ENCODE measurements around the gene BCKDK.
"Not testable (repeated sequence)": the region's sequence is repeated elsewhere in the genome, so short reads cannot be mapped to it uniquely, and the experiment has no call there.

BCKDK gene

DNA sequence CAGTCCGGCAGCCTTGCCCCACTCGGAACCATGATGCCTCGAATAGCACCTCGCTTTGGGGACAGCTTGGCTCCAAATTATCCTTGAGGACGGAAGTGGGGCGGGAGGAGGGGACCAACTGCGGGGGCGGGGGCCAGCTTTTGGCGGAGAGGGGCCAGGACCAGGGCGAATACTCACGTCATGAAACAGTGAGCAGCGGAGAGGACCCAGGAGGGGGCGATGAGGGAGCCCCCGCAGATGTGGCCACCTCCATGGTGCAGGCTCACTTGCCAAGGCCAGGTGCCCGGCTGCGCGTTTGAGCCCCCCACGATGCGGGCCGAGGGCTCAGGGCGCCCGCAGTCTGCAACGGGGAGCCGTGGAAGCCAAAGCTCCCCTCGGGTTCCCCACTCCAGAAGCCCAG lies 40.7 kb downstream of the BCKDK start:
- TF ChIP-seq, protein P1, sequence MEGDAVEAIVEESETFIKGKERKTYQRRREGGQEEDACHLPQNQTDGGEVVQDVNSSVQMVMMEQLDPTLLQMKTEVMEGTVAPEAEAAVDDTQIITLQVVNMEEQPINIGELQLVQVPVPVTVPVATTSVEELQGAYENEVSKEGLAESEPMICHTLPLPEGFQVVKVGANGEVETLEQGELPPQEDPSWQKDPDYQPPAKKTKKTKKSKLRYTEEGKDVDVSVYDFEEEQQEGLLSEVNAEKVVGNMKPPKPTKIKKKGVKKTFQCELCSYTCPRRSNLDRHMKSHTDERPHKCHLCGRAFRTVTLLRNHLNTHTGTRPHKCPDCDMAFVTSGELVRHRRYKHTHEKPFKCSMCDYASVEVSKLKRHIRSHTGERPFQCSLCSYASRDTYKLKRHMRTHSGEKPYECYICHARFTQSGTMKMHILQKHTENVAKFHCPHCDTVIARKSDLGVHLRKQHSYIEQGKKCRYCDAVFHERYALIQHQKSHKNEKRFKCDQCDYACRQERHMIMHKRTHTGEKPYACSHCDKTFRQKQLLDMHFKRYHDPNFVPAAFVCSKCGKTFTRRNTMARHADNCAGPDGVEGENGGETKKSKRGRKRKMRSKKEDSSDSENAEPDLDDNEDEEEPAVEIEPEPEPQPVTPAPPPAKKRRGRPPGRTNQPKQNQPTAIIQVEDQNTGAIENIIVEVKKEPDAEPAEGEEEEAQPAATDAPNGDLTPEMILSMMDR (IDR thresholded peaks at IDR 0.05; ENCODE audit: insufficient read depth, low read length) = no peak
- TF ChIP-seq GABPA (IDR thresholded peaks at IDR 0.05; ENCODE audit: low read depth) = no peak
- no peak for TF ChIP-seq SPI1 (IDR thresholded peaks at IDR 0.05; ENCODE audit: borderline replicate concordance, low read depth)
- TF ChIP-seq POLR2AphosphoS5 (IDR thresholded peaks at IDR 0.05; ENCODE audit: low read depth) = no peak
- TF ChIP-seq, protein P2, sequence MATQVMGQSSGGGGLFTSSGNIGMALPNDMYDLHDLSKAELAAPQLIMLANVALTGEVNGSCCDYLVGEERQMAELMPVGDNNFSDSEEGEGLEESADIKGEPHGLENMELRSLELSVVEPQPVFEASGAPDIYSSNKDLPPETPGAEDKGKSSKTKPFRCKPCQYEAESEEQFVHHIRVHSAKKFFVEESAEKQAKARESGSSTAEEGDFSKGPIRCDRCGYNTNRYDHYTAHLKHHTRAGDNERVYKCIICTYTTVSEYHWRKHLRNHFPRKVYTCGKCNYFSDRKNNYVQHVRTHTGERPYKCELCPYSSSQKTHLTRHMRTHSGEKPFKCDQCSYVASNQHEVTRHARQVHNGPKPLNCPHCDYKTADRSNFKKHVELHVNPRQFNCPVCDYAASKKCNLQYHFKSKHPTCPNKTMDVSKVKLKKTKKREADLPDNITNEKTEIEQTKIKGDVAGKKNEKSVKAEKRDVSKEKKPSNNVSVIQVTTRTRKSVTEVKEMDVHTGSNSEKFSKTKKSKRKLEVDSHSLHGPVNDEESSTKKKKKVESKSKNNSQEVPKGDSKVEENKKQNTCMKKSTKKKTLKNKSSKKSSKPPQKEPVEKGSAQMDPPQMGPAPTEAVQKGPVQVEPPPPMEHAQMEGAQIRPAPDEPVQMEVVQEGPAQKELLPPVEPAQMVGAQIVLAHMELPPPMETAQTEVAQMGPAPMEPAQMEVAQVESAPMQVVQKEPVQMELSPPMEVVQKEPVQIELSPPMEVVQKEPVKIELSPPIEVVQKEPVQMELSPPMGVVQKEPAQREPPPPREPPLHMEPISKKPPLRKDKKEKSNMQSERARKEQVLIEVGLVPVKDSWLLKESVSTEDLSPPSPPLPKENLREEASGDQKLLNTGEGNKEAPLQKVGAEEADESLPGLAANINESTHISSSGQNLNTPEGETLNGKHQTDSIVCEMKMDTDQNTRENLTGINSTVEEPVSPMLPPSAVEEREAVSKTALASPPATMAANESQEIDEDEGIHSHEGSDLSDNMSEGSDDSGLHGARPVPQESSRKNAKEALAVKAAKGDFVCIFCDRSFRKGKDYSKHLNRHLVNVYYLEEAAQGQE (IDR thresholded peaks at IDR 0.05; ENCODE audit: insufficient replicate concordance, low read depth) = no peak
- Histone ChIP-seq H3K27ac (replicated peaks) (peak overlapping the region; percentile 46; the same call in 1 of the 2 replicates), H3K27me3 (ENCODE audit: insufficient read depth, poor library complexity, severe bottlenecking) (no peaks in the 10 kb centered on the region), H3K4me3 (replicated peaks; ENCODE audit: insufficient read depth, low read length) (no peak overlapping the region)
- DNase-seq (ENCODE audit: low read depth in 1 of 2, low spot score in 1 of 2) = no peak

DNA sequence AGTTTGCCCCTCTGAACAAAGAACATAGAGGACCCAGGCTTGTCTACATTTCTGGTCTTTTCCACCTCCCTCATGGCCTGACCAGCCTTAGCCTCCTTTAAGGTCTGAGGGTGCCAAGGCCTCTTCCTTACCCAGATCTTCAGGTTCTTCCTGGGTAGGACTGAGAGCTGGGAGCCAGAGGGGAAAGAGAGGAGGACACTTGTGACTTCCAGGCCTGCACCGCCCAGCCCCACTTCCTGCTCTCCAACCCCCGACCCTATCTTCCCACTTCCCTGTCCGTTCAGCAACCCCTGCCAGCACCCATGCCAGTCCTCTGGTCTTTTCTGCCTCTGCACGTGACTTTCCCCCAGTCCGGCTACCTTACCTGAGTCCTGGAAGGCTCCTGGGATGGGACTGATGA lies 41.1 kb downstream of the BCKDK start:
- no peaks in the 10 kb centered on the region for H3K27me3 ChIP-seq (ENCODE audit: insufficient read depth, poor library complexity, severe bottlenecking)
- H3K27ac ChIP-seq (replicated peaks) = peak overlapping the region; percentile 46
- no peak overlapping the region for H3K4me3 ChIP-seq (replicated peaks; ENCODE audit: insufficient read depth, low read length)
- peak in 1 of 2 experiments; percentile 43 for DNase-seq (ENCODE audit: low read depth in 1 of 2, low spot score in 1 of 2)
- TF ChIP-seq GABPA (IDR thresholded peaks at IDR 0.05; ENCODE audit: low read depth) (no peak), SPI1 (IDR thresholded peaks at IDR 0.05; ENCODE audit: borderline replicate concordance, low read depth) (no peak), POLR2AphosphoS5 (IDR thresholded peaks at IDR 0.05; ENCODE audit: low read depth) (no peak)
- TF ChIP-seq, protein P1 (IDR thresholded peaks at IDR 0.05; ENCODE audit: insufficient read depth, low read length) = no peak
- TF ChIP-seq, protein P2 (IDR thresholded peaks at IDR 0.05; ENCODE audit: insufficient replicate concordance, low read depth) = no peak

DNA sequence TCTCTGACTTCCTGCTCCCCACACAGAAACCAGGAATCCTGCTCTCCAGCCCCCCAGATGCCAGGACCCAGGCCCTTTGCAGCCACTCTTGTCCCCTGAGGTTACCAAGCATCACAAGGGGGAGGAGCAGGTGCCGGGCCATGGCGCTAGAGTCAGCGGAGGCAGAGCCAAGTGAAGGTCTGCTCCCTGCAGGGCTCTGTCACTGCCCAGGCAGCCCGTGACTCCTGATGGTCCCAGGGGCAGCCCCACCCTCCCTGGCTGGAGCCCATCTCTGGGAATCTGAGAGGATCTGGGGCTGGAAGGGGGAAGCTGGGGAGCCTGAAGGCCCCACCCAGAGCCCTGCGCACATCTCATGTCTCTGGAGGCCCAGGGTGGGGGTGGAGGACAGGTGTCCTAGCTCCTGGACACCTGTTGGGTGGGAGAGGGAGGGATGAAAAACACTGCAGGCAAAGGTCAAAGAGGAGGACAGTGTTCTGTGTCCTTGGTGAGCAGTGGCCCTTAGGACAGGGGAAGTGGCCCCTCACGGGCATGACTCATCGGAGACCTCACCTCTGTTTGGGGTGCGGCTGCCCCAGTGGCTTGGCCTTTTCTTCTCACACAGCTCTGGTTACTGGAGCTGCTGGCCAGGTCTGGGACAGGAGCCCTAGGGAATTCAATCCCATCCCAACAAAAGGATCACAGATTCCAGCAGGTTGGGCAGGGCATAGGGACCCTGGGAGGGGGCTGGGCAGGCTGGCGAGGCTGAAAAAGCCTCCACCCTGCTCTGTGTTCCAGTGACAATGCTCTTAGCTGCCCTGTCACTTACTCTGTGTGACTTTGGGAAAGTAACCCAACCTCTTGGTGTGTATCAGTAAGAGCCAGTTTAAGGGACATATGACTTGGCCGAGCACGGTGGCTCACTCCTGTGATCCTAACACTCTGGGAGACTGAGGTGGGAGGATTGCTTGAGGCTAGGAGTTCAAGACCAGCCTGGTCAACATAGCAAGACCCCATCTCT lies 42.0 kb downstream of the BCKDK start, which contains the start of gene PRSS36:
Gene PRSS36, minus strand, starts transcription at position 173 of the 997 bp plus-strand sequence. Its CDS starts 31 bp downstream, at position 142.
- Histone ChIP-seq H3K27ac (replicated peaks) (peak within 1 kb of the TSS; percentile 46), H3K27me3 (ENCODE audit: insufficient read depth, poor library complexity, severe bottlenecking) (no peaks in the 10 kb centered on the region), H3K4me3 (replicated peaks; ENCODE audit: insufficient read depth, low read length) (no peak within 1 kb of the TSS)
- no peak for TF ChIP-seq SPI1 (IDR thresholded peaks at IDR 0.05; ENCODE audit: borderline replicate concordance, low read depth)
- TF ChIP-seq GABPA (IDR thresholded peaks at IDR 0.05; ENCODE audit: low read depth) = no peak
- TF ChIP-seq, protein P1 (IDR thresholded peaks at IDR 0.05; ENCODE audit: insufficient read depth, low read length) = no peak
- TF ChIP-seq, protein P2 (IDR thresholded peaks at IDR 0.05; ENCODE audit: insufficient replicate concordance, low read depth) = no peak
- TF ChIP-seq POLR2AphosphoS5 (IDR thresholded peaks at IDR 0.05; ENCODE audit: low read depth) = no peak
- DNase-seq (ENCODE audit: low read depth in 1 of 2, low spot score in 1 of 2) = no peak

DNA sequence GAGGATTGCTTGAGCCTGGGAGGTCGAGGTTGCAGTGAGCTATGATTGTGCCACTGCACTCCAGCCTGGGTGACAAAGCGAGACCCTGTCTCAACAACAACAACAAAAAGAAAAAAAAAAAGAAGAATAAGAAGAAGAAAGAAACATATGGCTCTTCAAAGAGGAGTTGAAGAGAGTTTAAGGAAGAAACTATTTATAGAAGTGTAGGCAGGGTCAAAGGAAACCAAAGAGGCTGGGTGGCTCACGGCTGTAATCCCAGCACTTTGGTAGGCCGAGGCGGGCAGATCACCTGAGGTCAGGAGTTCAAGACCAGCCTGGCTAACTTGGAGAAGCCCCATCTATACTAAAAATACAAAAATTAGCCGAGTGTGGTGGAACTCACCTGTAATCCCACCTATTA lies 42.8 kb downstream of the BCKDK start:
- not testable (repeated sequence) for H3K27ac ChIP-seq (replicated peaks); H3K27me3 ChIP-seq (ENCODE audit: insufficient read depth, poor library complexity, severe bottlenecking); DNase-seq (ENCODE audit: low read depth in 1 of 2, low spot score in 1 of 2); H3K4me3 ChIP-seq (replicated peaks; ENCODE audit: insufficient read depth, low read length)

All from HL-60 (cell line).